Measurements from ENCODE around the gene SPRED2. TPM values are rescaled to one million over a fixed set of nuclear protein-coding genes. Genes with fewer than 3 reads are reported as not detected.
"Not testable (repeated sequence)": the region's sequence is repeated elsewhere in the genome, so short reads cannot be mapped to it uniquely, and the experiment has no call there.

Gene SPRED2
- total RNA-seq, 2 donors from 2014 or later: 1.6 to 4.8 TPM

DNA sequence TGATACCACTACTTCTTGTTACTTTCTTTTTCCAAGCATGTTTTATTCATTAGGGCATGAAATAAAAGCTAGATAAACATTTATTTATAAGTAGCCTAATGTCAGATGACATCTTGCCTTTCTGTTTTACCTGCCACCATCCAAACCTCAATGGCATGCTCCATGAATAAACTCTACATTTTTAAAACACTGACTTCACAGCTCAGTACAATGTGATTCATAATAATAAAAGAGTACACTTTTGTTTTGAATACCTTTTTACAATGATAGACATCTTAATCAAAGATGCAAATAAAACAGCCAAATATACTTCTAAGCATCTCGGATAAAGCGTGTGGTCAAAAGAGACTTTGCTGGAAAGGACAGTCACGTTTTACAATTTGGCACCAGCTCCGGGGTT is 88.2 kb downstream of the SPRED2 start:
- H3K4me3 Mint-ChIP-seq: no peak overlapping the region
- ATAC-seq: no peak
- no peaks in the 10 kb centered on the region for H3K9me3 ChIP-seq (ENCODE audit: control insufficient read depth, low read length, poor library complexity, severe bottlenecking)
- H3K4me1 Mint-ChIP-seq: no peaks in the 10 kb centered on the region
- no peak overlapping the region for H3K27ac Mint-ChIP-seq
- H3K36me3 Mint-ChIP-seq (ENCODE audit: low read depth): peaks cover 6% of the 10 kb centered on the region
- DNase-seq: no peak
- no peaks in the 10 kb centered on the region for H3K27me3 Mint-ChIP-seq

DNA sequence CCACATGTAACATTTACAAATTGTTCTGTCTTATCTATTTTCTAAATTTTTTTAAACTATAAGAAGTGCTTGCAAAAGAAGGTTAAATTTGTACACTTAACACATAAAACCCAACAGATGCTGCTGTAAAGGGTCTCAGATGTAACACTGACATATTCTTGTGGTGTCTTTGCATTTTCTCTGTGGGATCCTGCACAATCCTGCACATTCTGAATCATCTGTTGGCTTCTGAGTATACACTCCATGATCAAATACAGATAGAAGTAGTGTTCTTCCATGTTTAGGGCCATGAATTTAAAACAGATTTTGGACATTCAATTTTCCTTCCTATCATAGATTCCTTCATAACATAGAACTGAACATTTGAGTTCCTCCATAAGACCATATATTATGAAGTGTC is 89.0 kb downstream of the SPRED2 start:
- DNase-seq: no peak
- no peak overlapping the region for H3K4me3 Mint-ChIP-seq
- no peaks in the 10 kb centered on the region for H3K4me1 Mint-ChIP-seq
- no peak for ATAC-seq
- peaks cover 6% of the 10 kb centered on the region for H3K36me3 Mint-ChIP-seq (ENCODE audit: low read depth)
- no peak overlapping the region for H3K27ac Mint-ChIP-seq
- H3K27me3 Mint-ChIP-seq: no peaks in the 10 kb centered on the region
- H3K9me3 ChIP-seq (ENCODE audit: control insufficient read depth, low read length, poor library complexity, severe bottlenecking): no peaks in the 10 kb centered on the region

DNA sequence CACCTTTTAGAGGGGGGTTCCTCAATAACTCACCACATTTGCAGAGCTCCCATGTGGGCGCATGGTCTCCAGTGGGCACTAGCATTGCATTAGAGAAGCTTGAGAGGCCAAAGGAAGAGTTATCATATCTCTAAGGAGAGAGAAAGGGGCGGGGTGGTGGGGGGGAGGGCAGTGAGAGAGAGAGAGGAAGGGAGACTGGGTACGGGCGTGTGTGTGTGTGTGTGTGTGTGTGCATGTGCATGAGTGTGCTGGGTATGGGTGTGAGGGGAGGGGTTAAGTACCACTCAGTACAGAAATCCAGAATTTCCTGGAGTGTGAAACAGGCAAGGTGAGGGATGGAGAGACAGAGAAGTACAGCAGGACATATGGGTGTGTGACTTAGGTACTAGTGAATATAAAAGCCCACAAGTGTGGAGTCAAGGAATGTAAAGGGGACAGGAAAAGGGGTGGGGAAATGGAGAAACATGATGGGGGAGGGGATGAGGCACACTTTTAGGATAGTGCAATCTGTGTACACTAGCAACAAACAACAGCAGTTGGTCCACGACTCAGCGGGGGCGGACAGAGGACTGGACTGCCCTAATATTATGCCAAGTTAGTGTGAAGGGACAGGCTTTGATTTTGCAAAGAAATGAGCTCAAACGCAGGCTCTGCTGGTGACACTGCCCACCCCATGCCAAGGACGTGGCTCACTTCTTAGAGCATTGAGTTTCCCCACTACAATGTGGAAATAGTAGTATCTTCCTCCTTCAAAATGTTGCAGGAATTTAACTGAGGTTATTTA is 91.3 kb downstream of the SPRED2 start:
- Mint-ChIP-seq H3K27ac (no peak overlapping the region), H3K36me3 (ENCODE audit: low read depth) (no peaks in the 10 kb centered on the region), H3K4me1 (no peaks in the 10 kb centered on the region), H3K4me3 (no peak overlapping the region), H3K27me3 (no peaks in the 10 kb centered on the region)
- ATAC-seq (no peak), DNase-seq (no peak)
- no peaks in the 10 kb centered on the region for H3K9me3 ChIP-seq (ENCODE audit: control insufficient read depth, low read length, poor library complexity, severe bottlenecking)

DNA sequence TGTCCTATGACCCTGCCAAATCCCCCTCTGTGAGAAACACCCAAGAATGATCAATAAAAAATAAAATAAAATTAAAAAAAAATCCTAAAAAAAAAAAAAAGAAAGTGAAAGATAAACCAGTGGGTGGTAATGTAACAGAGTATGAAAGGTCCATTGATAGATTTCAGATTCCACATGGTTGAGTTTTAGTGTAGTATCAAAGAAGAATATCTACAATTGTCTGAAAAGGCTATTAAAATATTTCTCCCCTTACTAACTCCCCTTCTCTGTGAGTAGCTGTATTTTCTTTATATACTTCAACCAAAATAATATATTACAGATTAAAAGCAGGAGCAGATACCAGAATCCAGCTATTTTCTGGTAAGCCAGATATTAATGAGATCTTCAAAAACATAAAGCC is 92.8 kb downstream of the SPRED2 start:
- Mint-ChIP-seq H3K27ac (no peak overlapping the region), H3K4me3 (no peak overlapping the region), H3K36me3 (ENCODE audit: low read depth) (peaks cover 4% of the 10 kb centered on the region), H3K27me3 (no peaks in the 10 kb centered on the region), H3K4me1 (no peaks in the 10 kb centered on the region)
- ATAC-seq (no peak), DNase-seq (no peak)
- H3K9me3 ChIP-seq (ENCODE audit: control insufficient read depth, low read length, poor library complexity, severe bottlenecking): no peaks in the 10 kb centered on the region

DNA sequence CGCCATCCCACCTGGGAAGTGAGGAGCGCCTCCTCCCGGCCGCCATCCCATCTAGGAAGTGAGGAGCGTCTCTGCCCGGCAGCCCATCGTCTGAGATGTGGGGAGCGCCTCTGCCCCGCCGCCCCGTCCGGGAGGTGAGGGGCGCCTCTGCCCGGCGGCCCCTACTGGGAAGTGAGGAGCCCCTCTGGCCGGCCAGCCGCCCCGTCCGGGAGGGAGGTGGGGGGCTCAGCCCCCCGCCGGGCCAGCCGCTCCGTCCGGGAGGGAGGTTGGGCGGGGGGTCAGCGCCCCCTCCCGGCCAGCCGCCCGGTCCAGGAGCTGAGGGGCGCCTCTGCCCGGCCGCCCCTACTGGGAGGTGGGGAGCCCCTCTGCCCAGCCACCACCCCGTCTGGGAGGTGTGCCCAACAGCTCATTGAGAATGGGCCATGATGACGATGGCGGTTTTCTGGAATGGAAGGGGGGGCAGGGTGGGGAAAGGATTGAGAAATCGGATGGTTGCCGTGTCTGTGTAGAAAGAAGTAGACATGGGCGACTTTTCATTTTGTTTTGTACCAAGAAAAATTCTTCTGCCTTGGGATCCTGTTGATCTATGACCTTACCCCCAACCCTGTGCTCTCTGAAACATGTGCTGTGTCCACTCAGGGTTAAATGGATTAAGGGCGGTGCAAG is 93.4 kb downstream of the SPRED2 start:
- DNase-seq; ATAC-seq; H3K27me3 Mint-ChIP-seq; H3K27ac Mint-ChIP-seq; H3K36me3 Mint-ChIP-seq (ENCODE audit: low read depth); H3K4me1 Mint-ChIP-seq; H3K9me3 ChIP-seq (ENCODE audit: control insufficient read depth, low read length, poor library complexity, severe bottlenecking); H3K4me3 Mint-ChIP-seq: not testable (repeated sequence)

DNA sequence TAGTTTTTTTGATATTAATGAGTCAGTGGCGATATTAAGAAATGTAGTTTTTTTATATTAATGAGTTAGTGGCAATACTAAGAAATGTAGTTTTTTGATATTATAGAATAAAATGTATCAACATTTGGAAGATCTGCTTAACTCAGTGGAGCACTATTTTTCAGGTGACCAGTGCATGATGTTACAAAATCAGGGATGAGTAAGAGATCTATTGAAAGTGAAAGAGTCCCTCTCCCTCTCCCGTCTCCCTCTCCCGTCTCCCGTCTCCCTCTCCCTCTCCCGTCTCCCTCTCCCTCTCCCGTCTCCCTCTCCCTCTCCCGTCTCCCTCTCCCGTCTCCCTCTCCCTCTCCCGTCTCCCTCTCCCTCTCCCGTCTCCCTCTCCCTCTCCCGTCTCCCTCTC is 94.5 kb downstream of the SPRED2 start:
- ATAC-seq; H3K9me3 ChIP-seq (ENCODE audit: control insufficient read depth, low read length, poor library complexity, severe bottlenecking); H3K4me3 Mint-ChIP-seq; H3K4me1 Mint-ChIP-seq; H3K27ac Mint-ChIP-seq; DNase-seq; H3K27me3 Mint-ChIP-seq; H3K36me3 Mint-ChIP-seq (ENCODE audit: low read depth): not testable (repeated sequence)

DNA sequence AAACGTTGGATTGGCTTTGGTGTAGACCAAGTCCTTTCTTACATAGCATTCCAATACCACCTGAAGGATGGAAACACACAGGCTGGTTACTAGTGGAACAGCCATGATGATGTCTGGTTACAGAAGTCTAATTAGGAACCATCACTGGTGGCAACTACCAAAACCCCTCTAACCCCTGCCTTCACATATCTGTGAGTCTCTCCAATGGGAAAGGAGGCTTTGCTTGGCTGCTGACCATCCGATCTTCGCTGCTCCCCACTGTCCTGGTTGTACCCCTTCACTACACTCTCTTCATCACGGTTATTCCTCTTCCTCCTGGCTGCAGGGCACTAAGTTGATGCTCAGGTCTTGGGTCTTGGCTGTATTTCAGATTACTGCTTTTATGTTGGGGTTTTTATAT is 97.7 kb downstream of the SPRED2 start:
- peaks cover 3% of the 10 kb centered on the region for H3K4me1 Mint-ChIP-seq
- no peak overlapping the region for H3K27ac Mint-ChIP-seq
- no peak for DNase-seq
- no peaks in the 10 kb centered on the region for H3K27me3 Mint-ChIP-seq
- no peak overlapping the region for H3K4me3 Mint-ChIP-seq
- ATAC-seq: no peak
- no peaks in the 10 kb centered on the region for H3K9me3 ChIP-seq (ENCODE audit: control insufficient read depth, low read length, poor library complexity, severe bottlenecking)
- peaks cover 4% of the 10 kb centered on the region for H3K36me3 Mint-ChIP-seq (ENCODE audit: low read depth)

DNA sequence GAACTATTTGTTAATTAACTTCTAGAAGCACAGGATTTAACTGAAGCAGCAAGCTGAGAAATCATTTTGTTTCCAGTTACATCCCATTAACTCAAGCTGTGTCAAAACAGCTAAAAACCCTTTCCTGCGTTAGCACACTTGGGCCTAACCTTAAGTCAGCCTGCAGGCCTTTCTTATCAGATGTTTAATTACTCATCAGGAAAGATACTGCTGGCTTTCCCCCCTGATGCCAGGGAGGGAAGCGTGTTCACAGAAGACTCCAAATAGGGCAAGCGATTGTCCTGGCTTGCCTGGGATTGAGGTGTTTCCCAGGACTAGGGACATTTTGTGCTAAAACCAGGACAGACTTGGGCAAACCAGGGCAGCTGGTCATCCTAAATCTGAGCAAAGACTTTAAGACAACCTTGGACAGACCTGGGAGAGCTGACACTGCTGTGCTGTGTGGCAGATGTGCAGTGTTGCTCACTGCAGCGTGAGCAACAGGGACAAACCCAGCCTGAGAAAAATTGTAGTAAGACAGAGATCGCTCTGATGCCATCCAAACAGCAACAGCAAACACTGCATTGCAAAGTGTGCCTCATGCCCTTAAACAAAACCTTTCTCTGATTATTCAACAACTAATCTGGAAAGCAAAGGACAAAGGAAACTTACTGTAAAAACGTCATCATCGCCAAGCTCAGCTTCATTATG is 100.9 kb downstream of the SPRED2 start:
- Mint-ChIP-seq H3K27me3 (no peaks in the 10 kb centered on the region), H3K27ac (no peak overlapping the region)

DNA sequence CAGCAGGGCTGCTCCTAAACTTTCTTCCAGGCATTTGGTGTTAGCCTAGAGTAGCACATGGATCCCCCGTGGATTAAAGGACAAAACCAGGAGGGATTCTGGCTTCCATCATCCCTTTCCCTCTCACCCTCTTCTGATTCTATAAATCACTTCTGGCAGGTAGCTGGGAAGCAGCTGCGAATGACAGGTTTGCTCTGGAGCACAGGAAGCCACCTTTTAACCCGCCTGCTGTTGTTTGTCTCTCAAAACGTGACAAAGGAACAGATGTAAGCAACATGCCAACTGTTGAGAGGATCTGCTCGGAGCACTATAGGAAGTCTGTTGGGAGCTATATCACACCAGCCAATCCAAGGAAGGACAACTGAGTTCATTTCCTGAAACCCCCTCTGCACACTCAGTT is 102.9 kb downstream of the SPRED2 start:
- H3K27me3 Mint-ChIP-seq: no peaks in the 10 kb centered on the region
- DNase-seq (no peak), ATAC-seq (no peak)
- H3K27ac Mint-ChIP-seq: no peak overlapping the region
- H3K4me3 Mint-ChIP-seq: no peak overlapping the region
- no peaks in the 10 kb centered on the region for H3K9me3 ChIP-seq (ENCODE audit: control insufficient read depth, low read length, poor library complexity, severe bottlenecking)
- peaks cover 3% of the 10 kb centered on the region for H3K4me1 Mint-ChIP-seq
- no peaks in the 10 kb centered on the region for H3K36me3 Mint-ChIP-seq (ENCODE audit: low read depth)

More for the DNA sequence above, 100.9 kb downstream of the SPRED2 start:
- Mint-ChIP-seq H3K4me3 (no peak overlapping the region), H3K36me3 (ENCODE audit: low read depth) (peaks cover 4% of the 10 kb centered on the region), H3K4me1 (peaks cover 3% of the 10 kb centered on the region)
- ATAC-seq: no peak
- no peak for DNase-seq
- H3K9me3 ChIP-seq (ENCODE audit: control insufficient read depth, low read length, poor library complexity, severe bottlenecking): no peaks in the 10 kb centered on the region

DNA sequence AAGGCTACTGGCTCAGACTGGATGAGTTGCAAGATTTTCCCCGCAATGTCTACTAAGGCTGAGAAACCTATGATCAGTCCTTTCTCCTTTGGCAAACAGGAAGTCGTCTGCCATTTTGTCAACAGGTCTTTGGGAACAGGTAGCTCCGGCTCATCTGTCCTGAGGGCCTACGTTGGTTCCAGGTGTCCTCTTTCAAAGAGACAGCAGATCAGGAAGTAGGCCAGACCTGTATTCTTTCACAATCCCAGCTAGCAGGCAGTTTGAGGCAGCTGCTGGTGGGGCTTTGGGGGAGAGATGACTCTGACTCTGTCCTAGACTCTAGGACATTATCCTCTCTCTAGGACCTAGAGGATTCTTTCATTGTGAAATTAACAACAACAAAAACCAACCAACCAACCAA is 106.1 kb downstream of the SPRED2 start:
- no peaks in the 10 kb centered on the region for H3K9me3 ChIP-seq (ENCODE audit: control insufficient read depth, low read length, poor library complexity, severe bottlenecking)
- H3K27ac Mint-ChIP-seq: no peak overlapping the region
- no peak for ATAC-seq
- no peak for DNase-seq
- peaks cover 4% of the 10 kb centered on the region for H3K4me1 Mint-ChIP-seq
- no peak overlapping the region for H3K4me3 Mint-ChIP-seq
- no peaks in the 10 kb centered on the region for H3K36me3 Mint-ChIP-seq (ENCODE audit: low read depth)
- no peaks in the 10 kb centered on the region for H3K27me3 Mint-ChIP-seq

DNA sequence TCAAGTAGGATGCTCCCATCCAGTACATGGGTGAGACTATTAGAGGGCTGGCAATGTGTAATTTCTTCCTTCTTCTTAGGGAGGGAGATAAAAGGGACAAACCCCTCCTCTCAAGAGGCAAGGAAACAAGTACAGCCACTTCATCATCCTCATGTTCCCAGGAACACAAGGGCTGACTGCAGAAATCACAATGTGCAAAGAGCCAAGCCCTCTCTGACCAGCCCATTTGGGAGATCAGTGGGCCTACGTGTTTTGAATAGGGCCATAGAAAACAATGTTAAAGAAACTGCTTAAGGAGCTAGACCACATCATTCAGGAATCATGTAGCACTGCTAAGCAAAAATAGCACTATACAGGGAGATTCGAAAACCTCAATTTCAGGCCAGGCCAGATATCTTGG is 107.3 kb downstream of the SPRED2 start:
- H3K9me3 ChIP-seq (ENCODE audit: control insufficient read depth, low read length, poor library complexity, severe bottlenecking): no peaks in the 10 kb centered on the region
- DNase-seq (no peak), ATAC-seq (no peak)
- Mint-ChIP-seq H3K4me1 (peaks cover 11% of the 10 kb centered on the region), H3K27ac (no peak overlapping the region), H3K27me3 (no peaks in the 10 kb centered on the region), H3K4me3 (no peak overlapping the region), H3K36me3 (ENCODE audit: low read depth) (no peaks in the 10 kb centered on the region)

DNA sequence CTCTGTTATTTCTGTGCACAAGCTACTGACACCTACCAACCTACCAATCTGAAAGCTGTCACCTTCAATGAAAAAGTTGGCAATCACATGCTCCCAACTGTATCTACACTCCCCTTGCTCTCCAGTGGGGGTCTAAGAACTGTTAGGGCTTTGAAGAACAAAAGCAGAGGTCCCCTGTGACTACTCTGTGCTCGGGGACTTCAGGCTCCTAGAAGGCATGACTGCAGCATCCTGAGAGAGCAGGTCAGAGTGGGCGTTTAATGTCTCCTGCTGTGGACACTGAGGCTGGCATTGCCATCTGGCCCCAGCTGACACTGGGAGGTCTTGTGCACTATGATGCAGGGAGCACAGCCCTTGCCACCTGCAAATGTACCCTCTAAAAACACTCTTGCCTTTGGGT is 111.5 kb downstream of the SPRED2 start:
- peaks cover 15% of the 10 kb centered on the region for H3K4me1 Mint-ChIP-seq
- DNase-seq (no peak), ATAC-seq (no peak)
- H3K36me3 Mint-ChIP-seq (ENCODE audit: low read depth): no peaks in the 10 kb centered on the region
- peak overlapping the region; percentile 87 for H3K27ac Mint-ChIP-seq
- no peaks in the 10 kb centered on the region for H3K27me3 Mint-ChIP-seq
- no peaks in the 10 kb centered on the region for H3K9me3 ChIP-seq (ENCODE audit: control insufficient read depth, low read length, poor library complexity, severe bottlenecking)
- no peak overlapping the region for H3K4me3 Mint-ChIP-seq

DNA sequence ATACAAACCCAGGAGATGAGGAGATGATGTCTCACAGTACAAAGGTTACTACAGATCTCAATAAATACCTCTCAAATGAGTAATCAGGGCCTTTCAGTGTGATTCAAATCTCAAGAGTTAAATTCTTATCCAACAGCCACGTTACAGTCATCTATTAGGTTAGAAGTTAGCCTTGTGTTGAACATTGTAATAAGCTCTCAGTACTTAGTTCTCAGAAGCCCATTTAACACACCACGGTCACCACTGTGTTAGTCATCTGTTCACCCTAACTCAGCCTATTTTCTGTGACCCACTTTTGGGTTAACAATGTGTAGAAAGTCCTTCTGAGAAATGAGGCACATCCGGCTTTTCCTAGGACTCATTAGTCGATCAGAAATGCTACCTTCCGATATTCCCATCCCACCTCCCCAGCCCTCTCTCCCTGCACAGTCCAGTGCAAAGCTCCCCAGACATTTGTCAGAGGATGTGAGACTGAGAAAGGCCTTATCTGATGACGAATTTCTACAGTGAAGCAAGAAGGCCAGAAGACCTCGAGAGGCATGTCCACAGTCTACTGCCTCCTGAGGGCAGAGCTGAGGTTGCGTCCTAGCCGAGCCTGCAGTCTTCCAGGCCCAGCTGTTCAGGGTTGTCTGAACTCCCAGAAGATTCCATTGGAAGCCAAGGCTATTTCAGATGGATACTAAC is 112.2 kb downstream of the SPRED2 start:
- H3K9me3 ChIP-seq (ENCODE audit: control insufficient read depth, low read length, poor library complexity, severe bottlenecking): no peaks in the 10 kb centered on the region
- Mint-ChIP-seq H3K27ac (peak overlapping the region; percentile 87), H3K4me1 (peaks cover 15% of the 10 kb centered on the region), H3K27me3 (no peaks in the 10 kb centered on the region), H3K36me3 (ENCODE audit: low read depth) (no peaks in the 10 kb centered on the region), H3K4me3 (peak overlapping the region; percentile 7)
- peak; percentile 85 for ATAC-seq
- no peak for DNase-seq
